CD4-positive, CD25-positive, alpha-beta regulatory T cell (primary cell): Measurements from ENCODE around the gene WDR27. TPM values are rescaled to one million over a fixed set of nuclear protein-coding genes. Genes with fewer than 3 reads are reported as not detected.

Source experiments
- ATAC-seq, 2 donors: fragments of 150-1000 bp; cut with Tn5 transposase; one replicate each; pipeline ENCODE4 v1.10.0; 2021; ENCODE audit warnings: low read depth in 2 of 2, moderate number of reproducible peaks in 2 of 2, moderate library complexity in 1 of 2
- DNase-seq, 3 donors: peaks; one replicate each; pipeline versions ENCODE4 v3.0.0 to v3.0.0-alpha.2; 2012 to 2022; ENCODE audit warnings: mixed read lengths in 1 of 3
- H3K27ac ChIP-seq: one replicate; pipeline ENCODE4 v1.7.0; 2013; ENCODE audit warnings: mild to moderate bottlenecking, low read length; ENCODE audit not compliant: insufficient read depth, poor library complexity, severe bottlenecking
- H3K27me3 ChIP-seq: one replicate; pipeline ENCODE4 v1.7.0; 2013; ENCODE audit warnings: low read length; ENCODE audit not compliant: control insufficient read depth, insufficient read depth
- H3K36me3 ChIP-seq: one replicate; pipeline ENCODE4 v1.7.0; 2013; ENCODE audit warnings: mild to moderate bottlenecking, low read length, moderate library complexity; ENCODE audit not compliant: control insufficient read depth, insufficient read depth
- H3K4me1 ChIP-seq: 2 replicates; pipeline ENCODE4 v1.7.0; 2013; ENCODE audit warnings: mild to moderate bottlenecking, low read length; ENCODE audit not compliant: insufficient read depth, control insufficient read depth, poor library complexity, severe bottlenecking
- H3K4me3 ChIP-seq: one replicate; pipeline ENCODE4 v1.7.0; 2013; ENCODE audit warnings: low read depth, mild to moderate bottlenecking, low read length, moderate library complexity
- H3K9me3 ChIP-seq, 2 experiments: 1 replicate in 1 of 2; 2 replicates in 1 of 2; pipeline ENCODE4 v1.7.0; 2013; ENCODE audit warnings: low read length in 2 of 2, mild to moderate bottlenecking in 1 of 2, moderate library complexity in 1 of 2; ENCODE audit not compliant: control insufficient read depth in 2 of 2
- H3K27ac Mint-ChIP-seq, 3 donors: one replicate each; pipeline ENCODE4 v1.8.0; 2020 to 2022; ENCODE audit warnings: mild to moderate bottlenecking in 3 of 3, mixed read lengths in 3 of 3, moderate library complexity in 2 of 3
- H3K27me3 Mint-ChIP-seq: one replicate; pipeline ENCODE4 v1.8.0; 2022; ENCODE audit warnings: mild to moderate bottlenecking, mixed read lengths
- H3K36me3 Mint-ChIP-seq: one replicate; pipeline ENCODE4 v1.8.0; 2020; ENCODE audit warnings: mixed read lengths
- H3K4me1 Mint-ChIP-seq, 4 donors: one replicate each; pipeline ENCODE4 v1.8.0; 2020 to 2022; ENCODE audit warnings: mixed read lengths in 4 of 4, mild to moderate bottlenecking in 1 of 4
- H3K4me3 Mint-ChIP-seq, 4 donors: one replicate each; pipeline ENCODE4 v1.8.0; 2020 to 2022; ENCODE audit warnings: mild to moderate bottlenecking in 4 of 4, mixed read lengths in 4 of 4, moderate library complexity in 3 of 4
- H3K9me3 Mint-ChIP-seq, 7 donors: one replicate each; pipeline ENCODE4 v1.8.0; 2020 to 2022; ENCODE audit warnings: mixed read lengths in 7 of 7, mild to moderate bottlenecking in 3 of 7, moderate library complexity in 2 of 7
- polyA plus RNA-seq, 4 donors: library from polyadenylated mRNA; unstranded; fragments of 300-500 nt; fragmentation: Illumina TruSeq; gene quantifications; one replicate each; pipeline ENCODE4 v1.2.3, GENCODE V29; 2021
- total RNA-seq: library from RNA; stranded (reverse); gene quantifications from one replicate; pipeline ENCODE4 v1.2.3, GENCODE V29; 2022

Gene WDR27
- total and polyA plus RNA-seq, 5 donors from 2014 or later, result 3.7 to 30.7 (median 5.1) TPM

DNA sequence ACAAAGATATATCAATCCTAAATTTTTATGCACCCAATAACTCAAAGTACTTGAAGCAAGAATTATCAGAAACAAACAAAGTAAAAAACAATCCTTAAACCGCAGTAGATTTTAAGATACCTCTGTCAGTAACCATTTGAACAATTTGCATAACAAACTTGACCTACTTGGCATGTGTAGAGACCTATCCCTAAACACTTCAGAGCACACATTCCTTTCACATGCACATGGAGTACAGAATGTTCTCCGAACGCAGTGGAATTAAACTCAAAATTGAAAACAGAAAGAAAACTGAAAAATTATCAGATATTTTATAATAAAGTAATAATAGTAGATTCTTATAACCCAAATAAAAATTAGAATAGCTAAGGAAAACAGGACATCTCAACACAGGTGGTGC lies 285.6 kb downstream of the WDR27 start:
- Histone ChIP-seq H3K27ac (no peak overlapping the region), H3K36me3 (no peaks in the 10 kb centered on the region), H3K4me3 (no peak overlapping the region), H3K9me3 (peaks cover 5 to 9% of the 10 kb centered on the region in 2 experiments), H3K4me1 (no peaks in the 10 kb centered on the region), H3K27me3 (no peaks in the 10 kb centered on the region)
- DNase-seq, result no peak
- no peak overlapping the region for H3K27ac Mint-ChIP-seq
- ATAC-seq, result no peak
- peaks cover 6% of the 10 kb centered on the region for H3K27me3 Mint-ChIP-seq
- peaks cover 0 to 4% (median 0%) of the 10 kb centered on the region in 4 donors for H3K4me1 Mint-ChIP-seq
- H3K4me3 Mint-ChIP-seq, result no peak overlapping the region
- no peaks in the 10 kb centered on the region for H3K36me3 Mint-ChIP-seq
- H3K9me3 Mint-ChIP-seq, result peaks cover 2 to 10% (median 7%) of the 10 kb centered on the region in 7 donors

DNA sequence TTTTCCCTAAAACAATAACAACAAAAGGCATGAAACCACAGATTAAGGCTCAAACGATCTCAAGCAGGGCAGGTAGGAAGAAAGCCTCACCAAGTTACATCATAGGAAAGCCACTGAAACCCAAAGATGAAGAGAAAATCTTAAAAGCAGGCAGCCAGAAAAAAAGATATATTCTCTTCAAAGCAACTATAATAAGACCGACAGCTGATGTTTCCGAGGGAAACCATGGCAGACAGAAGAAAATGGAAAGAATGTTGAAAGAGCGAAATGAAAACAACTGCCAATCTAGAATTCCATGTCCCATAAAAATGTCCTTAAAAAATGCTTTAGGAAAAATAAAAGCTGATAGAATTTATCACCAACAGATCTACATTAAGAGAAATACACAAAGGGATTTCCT lies 286.6 kb downstream of the WDR27 start:
- Histone ChIP-seq H3K36me3 (no peaks in the 10 kb centered on the region), H3K27ac (no peak overlapping the region), H3K4me3 (no peak overlapping the region), H3K9me3 (peaks cover 5 to 9% of the 10 kb centered on the region in 2 experiments), H3K27me3 (no peaks in the 10 kb centered on the region), H3K4me1 (no peaks in the 10 kb centered on the region)
- Mint-ChIP-seq H3K4me3 (no peak overlapping the region), H3K9me3 (peaks cover 2 to 10% (median 7%) of the 10 kb centered on the region in 7 donors), H3K27me3 (peaks cover 6% of the 10 kb centered on the region), H3K27ac (no peak overlapping the region), H3K36me3 (no peaks in the 10 kb centered on the region), H3K4me1 (no peaks in the 10 kb centered on the region)
- ATAC-seq, result no peak
- no peak for DNase-seq

GRCh38 chr6:169411722-169412121 lies 290.1 kb downstream of the WDR27 start:
- peaks cover 2 to 10% (median 7%) of the 10 kb centered on the region in 7 donors for H3K9me3 Mint-ChIP-seq
- H3K27me3 Mint-ChIP-seq, result peaks cover 6% of the 10 kb centered on the region
- H3K27me3 ChIP-seq, result no peaks in the 10 kb centered on the region
- H3K4me1 Mint-ChIP-seq, result no peaks in the 10 kb centered on the region
- H3K4me1 ChIP-seq, result no peaks in the 10 kb centered on the region
- no peak for ATAC-seq
- H3K27ac Mint-ChIP-seq, result no peak overlapping the region
- DNase-seq, result no peak
- H3K4me3 ChIP-seq, result no peak overlapping the region
- no peak overlapping the region for H3K27ac ChIP-seq
- H3K36me3 Mint-ChIP-seq, result no peaks in the 10 kb centered on the region
- peaks cover 5 to 9% of the 10 kb centered on the region in 2 experiments for H3K9me3 ChIP-seq
- H3K36me3 ChIP-seq, result no peaks in the 10 kb centered on the region
- H3K4me3 Mint-ChIP-seq, result no peak overlapping the region

DNA sequence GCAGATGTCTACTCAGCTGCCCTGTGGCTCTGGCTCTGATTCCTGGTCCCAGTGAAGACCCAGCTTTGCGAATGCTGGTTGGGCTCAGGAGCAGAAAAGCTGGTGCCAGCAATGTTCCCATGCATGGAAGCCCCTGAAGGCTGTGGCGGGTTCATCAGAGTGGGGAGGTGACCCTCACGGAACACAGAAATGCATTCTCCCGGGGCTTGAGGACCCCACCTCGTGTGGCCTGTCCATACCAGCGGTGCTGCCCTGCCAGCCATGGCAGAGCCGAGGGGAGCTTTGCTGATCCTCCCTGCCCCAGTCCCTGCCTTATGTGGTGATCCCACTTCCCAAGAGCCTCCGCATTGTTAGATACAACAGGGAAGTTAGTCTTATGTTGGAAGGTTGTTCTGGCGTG lies 290.5 kb downstream of the WDR27 start:
- no peaks in the 10 kb centered on the region for H3K36me3 Mint-ChIP-seq

GRCh38 chr6:169409742-169410312 lies 292.0 kb downstream of the WDR27 start:
- Histone ChIP-seq H3K4me1 (no peaks in the 10 kb centered on the region), H3K36me3 (no peaks in the 10 kb centered on the region), H3K27me3 (no peaks in the 10 kb centered on the region), H3K9me3 (peaks cover under 1 to 4% of the 10 kb centered on the region in 2 experiments), H3K4me3 (no peak overlapping the region), H3K27ac (no peak overlapping the region)
- H3K4me3 Mint-ChIP-seq, result no peak overlapping the region
- no peaks in the 10 kb centered on the region for H3K4me1 Mint-ChIP-seq
- peaks cover 6% of the 10 kb centered on the region for H3K27me3 Mint-ChIP-seq
- H3K27ac Mint-ChIP-seq, result peak overlapping the region in 1 of 3 donors; percentile 29
- no peaks in the 10 kb centered on the region for H3K36me3 Mint-ChIP-seq
- H3K9me3 Mint-ChIP-seq, result peaks cover 0 to 8% (median 4%) of the 10 kb centered on the region in 7 donors
- no peak for DNase-seq
- ATAC-seq, result no peak

More for the DNA sequence above, 290.5 kb downstream of the WDR27 start:
- ATAC-seq, result no peak
- no peaks in the 10 kb centered on the region for H3K4me1 ChIP-seq
- no peak for DNase-seq
- H3K27ac ChIP-seq, result no peak overlapping the region
- H3K9me3 ChIP-seq, result peaks cover 5 to 9% of the 10 kb centered on the region in 2 experiments
- Mint-ChIP-seq H3K9me3 (peaks cover 2 to 10% (median 7%) of the 10 kb centered on the region in 7 donors), H3K27ac (no peak overlapping the region), H3K4me1 (no peaks in the 10 kb centered on the region), H3K4me3 (no peak overlapping the region), H3K27me3 (peaks cover 6% of the 10 kb centered on the region)
- no peaks in the 10 kb centered on the region for H3K27me3 ChIP-seq
- H3K36me3 ChIP-seq, result no peaks in the 10 kb centered on the region
- H3K4me3 ChIP-seq, result no peak overlapping the region

GRCh38 chr6:169407325-169407724 lies 294.5 kb downstream of the WDR27 start:
- Mint-ChIP-seq H3K36me3 (no peaks in the 10 kb centered on the region), H3K27ac (no peak overlapping the region), H3K4me3 (no peak overlapping the region), H3K27me3 (peaks cover 8% of the 10 kb centered on the region), H3K4me1 (no peaks in the 10 kb centered on the region), H3K9me3 (peaks cover 0 to 4% (median 0%) of the 10 kb centered on the region in 7 donors)
- H3K4me3 ChIP-seq, result no peak overlapping the region
- H3K27me3 ChIP-seq, result peaks cover 2% of the 10 kb centered on the region
- no peak overlapping the region for H3K27ac ChIP-seq
- no peaks in the 10 kb centered on the region for H3K4me1 ChIP-seq
- DNase-seq (no peak), ATAC-seq (no peak)
- no peaks in the 10 kb centered on the region for H3K36me3 ChIP-seq
- H3K9me3 ChIP-seq, result no peaks in the 10 kb centered on the region

Other genes with a start within 250 kb of the WDR27 start
- gene C6orf120, start 97 bp upstream of the WDR27 start, total RNA-seq, result 18.2 TPM
- 10 to 100 TPM in 3 of 4 donors, 1 to 10 TPM in 1; 9.7 to 11.7 (median 11.0) TPM for gene C6orf120, start 97 bp upstream of the WDR27 start, polyA plus RNA-seq
- 69.6 TPM for gene PHF10, start 22.5 kb upstream of the WDR27 start, total RNA-seq
- gene PHF10, start 22.5 kb upstream of the WDR27 start, polyA plus RNA-seq, result 10 to 100 TPM; 18.6 to 25.9 (median 20.2) TPM
- gene DYNLT2, start 49.5 kb upstream of the WDR27 start, total RNA-seq, result 3.9 TPM
- 1 to 10 TPM in 2 of 4 donors, under 1 TPM in 2; 0.48 to 1.1 (median 0.95) TPM for gene DYNLT2, start 49.5 kb upstream of the WDR27 start, polyA plus RNA-seq
- 27.3 TPM for gene ERMARD, start 49.6 kb upstream of the WDR27 start, total RNA-seq
- gene ERMARD, start 49.6 kb upstream of the WDR27 start, polyA plus RNA-seq, result 10 to 100 TPM; 12.4 to 14.4 (median 13.5) TPM